CD4-positive, alpha-beta T cell treated with Interleukin-6 at 100 ng/mL for 8 hours (primary cell): Measurements from ENCODE around the gene LDB2.

Source experiments
- DNase-seq: peaks from one replicate; pipeline ENCODE4 v3.0.0-alpha.2; 2020; ENCODE audit warnings: mixed read lengths, low spot score

Gene LDB2

GRCh38 chr4:16757080-16757521 lies 141.3 kb downstream of the LDB2 start:
- no peak for DNase-seq

GRCh38 chr4:16754104-16754503 lies 144.3 kb downstream of the LDB2 start:
- no peak for DNase-seq

GRCh38 chr4:16752150-16752549 lies 146.3 kb downstream of the LDB2 start:
- DNase-seq = no peak

GRCh38 chr4:16750882-16751642 lies 147.4 kb downstream of the LDB2 start:
- DNase-seq = no peak

GRCh38 chr4:16750216-16750615 lies 148.2 kb downstream of the LDB2 start:
- no peak for DNase-seq

- DNase-seq = no peak
These were observed 152.6 kb downstream of the LDB2 start for GRCh38 chr4:16745887-16746286.

- DNase-seq = no peak
These were observed 153.3 kb downstream of the LDB2 start for GRCh38 chr4:16745009-16745635.

GRCh38 chr4:16741287-16741686 lies 157.2 kb downstream of the LDB2 start:
- no peak for DNase-seq

- no peak for DNase-seq
These were observed 158.3 kb downstream of the LDB2 start for GRCh38 chr4:16739997-16740624.

GRCh38 chr4:16738558-16738957 lies 159.9 kb downstream of the LDB2 start:
- DNase-seq = no peak

- no peak for DNase-seq
These were observed 164.9 kb downstream of the LDB2 start for GRCh38 chr4:16733509-16733908.

GRCh38 chr4:16732741-16733140 lies 165.7 kb downstream of the LDB2 start:
- no peak for DNase-seq

GRCh38 chr4:16731776-16732380 lies 166.6 kb downstream of the LDB2 start:
- DNase-seq = no peak

GRCh38 chr4:16730522-16731205 lies 167.8 kb downstream of the LDB2 start:
- no peak for DNase-seq

- no peak for DNase-seq
These were observed 169.1 kb downstream of the LDB2 start for GRCh38 chr4:16729336-16729735.

- no peak for DNase-seq
These were observed 169.6 kb downstream of the LDB2 start for GRCh38 chr4:16728849-16729248.

- DNase-seq = no peak
These were observed 170.3 kb downstream of the LDB2 start for GRCh38 chr4:16728111-16728510.

- no peak for DNase-seq
These were observed 171.2 kb downstream of the LDB2 start for GRCh38 chr4:16727218-16727617.

- DNase-seq = no peak
These were observed 171.9 kb downstream of the LDB2 start for GRCh38 chr4:16726368-16727050.

GRCh38 chr4:16725252-16725651 lies 173.2 kb downstream of the LDB2 start:
- DNase-seq = no peak

GRCh38 chr4:16722416-16722815 lies 176.0 kb downstream of the LDB2 start:
- no peak for DNase-seq
